Adrenal gland (tissue), 12 donors: ENCODE measurements around the gene ALCAM. TPM values are rescaled to one million over a fixed set of nuclear protein-coding genes. Genes with fewer than 3 reads are reported as not detected.
"Not testable (repeated sequence)": the region's sequence is repeated elsewhere in the genome, so short reads cannot be mapped to it uniquely, and the experiment has no call there.

Experiments used
- DNase-seq, 7 donors: peaks; one replicate each; pipeline ENCODE4 v3.0.0-alpha.2; 2019 to 2020
- H3K27ac ChIP-seq, 5 donors: fragments of 200-600 bp; sonication (generic) in 4 of 5; 1 replicate in 3 of 5; 2 replicates in 2 of 5; pipeline versions ENCODE4 v1.5.1 to v1.8.0; 2016 to 2020; ENCODE audit warnings: mild to moderate bottlenecking in 1 of 5
- H3K27me3 ChIP-seq: fragments of 200-600 bp; 2 replicates; pipeline ENCODE4 v1.8.0; 2021
- H3K36me3 ChIP-seq, 2 donors: fragments of 200-600 bp; replicated peaks in 1 of 2; 1 replicate in 1 of 2; 2 replicates in 1 of 2; pipeline versions ENCODE4 v1.5.1 to v1.8.0; 2018 to 2022
- H3K4me1 ChIP-seq, 2 donors: fragments of 200-600 bp; replicated peaks in 1 of 2; 1 replicate in 1 of 2; 2 replicates in 1 of 2; pipeline versions ENCODE4 v1.5.1 to v1.8.0; 2018 to 2021
- H3K4me3 ChIP-seq, 4 donors: fragments of 200-600 bp; sonication (generic) in 3 of 4; one replicate each; pipeline ENCODE4 v1.5.1; 2016 to 2018
- H3K9me3 ChIP-seq, 3 donors: fragments of 200-600 bp; sonication (generic) in 1 of 3; replicated peaks in 1 of 3; 1 replicate in 2 of 3; 2 replicates in 1 of 3; pipeline versions ENCODE4 v1.5.1 to v1.8.0; 2016 to 2021
- POLR2A ChIP-seq, 2 donors: fragments of 450-650 bp; IDR thresholded peaks; one replicate each; pipeline ENCODE4 v1.6.1; 2017; ENCODE audit warnings: antibody characterized with exemption in 2 of 2, mild to moderate bottlenecking in 2 of 2, moderate library complexity in 1 of 2
- WGBS, 4 donors: extraction: QIAGEN DNeasy Blood & Tissue Kit in 2 of 4; methylation state at CpG; one replicate each; pipeline versions ENCODE4 v1.1.5 to v1.1.7; 2013 to 2017; 5-methylcytosine and 5-hydroxymethylcytosine counted together
- intact Hi-C, 2 donors: fragments of 100-400 bp; cut with DNase I; formaldehyde crosslinking; loops; one replicate each; pipeline versions ENCODE4 v1.14.1 to v1.15.0; 2022 to 2023
- polyA plus RNA-seq, 3 donors: library from polyadenylated mRNA; stranded (reverse); fragments of 200-250 nt in 2 of 3; fragments of 350-450 nt in 1 of 3; fragmentation: Illumina TruSeq in 1 of 3; extraction: RNeasy Lipid Tissue Mini Kit (QIAGEN cat#74804) in 1 of 3; gene quantifications; one replicate each; pipeline ENCODE4 v1.2.3, GENCODE V29; 2013 to 2014
- total RNA-seq, 9 donors: library from RNA; depleted of rRNA in 4 of 9; stranded (reverse); fragments of >200 nt in 4 of 9; fragments of 120-200 nt in 1 of 9; fragmentation: NEBNext Ultra II Directional in 1 of 9; extraction: Animal tissue kit (Norgen Biotek cat#: 25700) in 1 of 9; gene quantifications; one replicate each; pipeline versions ENCODE4 v1.1.0 to v1.2.4, GENCODE V29; 2013 to 2023
- TF ChIP-seq, protein P1 (sequence below), 6 experiments: fragments of 450-650 bp in 4 of 6; fragments of 200-600 bp in 2 of 6; sonication (generic) in 1 of 6; IDR thresholded peaks; 1 replicate in 5 of 6; 2 replicates in 1 of 6; pipeline versions ENCODE4 v1.5.1 to v1.8.0; 2016 to 2021; ENCODE audit warnings: antibody characterized with exemption in 6 of 6, mild to moderate bottlenecking in 2 of 6, moderate library complexity in 1 of 6
- donor health status: healthy with polysubstance abuse.
- donor health status: Bipolar disorder and iron deficiency.
- donor health status: DM: yes; HTN: yes; CAD: no.
- donor health status: DM: no; HTN: no; CAD: no.
- donor health status: DM: no; HTN: no; CAD: no.
- donor health status: DM: yes; HTN: yes; CAD: no.

The ALCAM gene
- total and polyA plus RNA-seq, 12 donors = 9.1 to 64.1 (median 23.9) TPM

DNA sequence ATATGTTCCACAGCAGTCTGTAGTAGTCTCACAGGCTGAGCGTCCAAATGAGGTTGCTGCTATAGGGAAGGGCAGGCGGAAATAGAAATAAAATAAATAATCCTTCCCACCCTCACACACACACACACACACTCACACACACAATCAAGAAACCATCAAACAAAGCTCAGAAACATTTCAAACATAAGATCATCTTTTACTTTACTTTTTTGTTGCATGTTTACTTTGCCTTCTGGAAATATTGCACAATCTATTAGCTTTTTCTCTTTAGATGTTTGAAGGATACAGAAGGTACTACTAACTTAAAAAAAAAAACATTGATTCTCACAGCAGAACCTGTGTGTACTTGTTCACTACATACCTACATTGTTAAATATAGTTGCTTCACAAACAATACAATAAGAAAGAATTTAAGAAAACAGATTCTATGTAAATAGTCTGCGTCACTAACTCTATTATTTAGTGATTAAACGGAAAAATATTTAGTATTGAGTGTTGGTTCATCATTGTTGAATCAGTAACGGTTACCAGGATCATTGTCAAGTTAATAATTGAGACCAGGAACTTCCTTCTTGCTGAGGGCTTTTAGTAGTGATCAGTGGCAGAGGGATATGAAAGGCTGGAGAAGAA, 20.5 kb downstream of the ALCAM start:
- Histone ChIP-seq H3K36me3 (no peaks in the 10 kb centered on the region), H3K27ac (no peak overlapping the region), H3K4me1 (peaks cover 0 to 5% of the 10 kb centered on the region in 2 donors), H3K9me3 (peaks cover 0 to 5% (median 0%) of the 10 kb centered on the region in 3 donors), H3K4me3 (no peak overlapping the region), H3K27me3 (no peaks in the 10 kb centered on the region)
- TF ChIP-seq POLR2A (IDR thresholded peaks at IDR 0.05) = no peak
- TF ChIP-seq, protein P1, sequence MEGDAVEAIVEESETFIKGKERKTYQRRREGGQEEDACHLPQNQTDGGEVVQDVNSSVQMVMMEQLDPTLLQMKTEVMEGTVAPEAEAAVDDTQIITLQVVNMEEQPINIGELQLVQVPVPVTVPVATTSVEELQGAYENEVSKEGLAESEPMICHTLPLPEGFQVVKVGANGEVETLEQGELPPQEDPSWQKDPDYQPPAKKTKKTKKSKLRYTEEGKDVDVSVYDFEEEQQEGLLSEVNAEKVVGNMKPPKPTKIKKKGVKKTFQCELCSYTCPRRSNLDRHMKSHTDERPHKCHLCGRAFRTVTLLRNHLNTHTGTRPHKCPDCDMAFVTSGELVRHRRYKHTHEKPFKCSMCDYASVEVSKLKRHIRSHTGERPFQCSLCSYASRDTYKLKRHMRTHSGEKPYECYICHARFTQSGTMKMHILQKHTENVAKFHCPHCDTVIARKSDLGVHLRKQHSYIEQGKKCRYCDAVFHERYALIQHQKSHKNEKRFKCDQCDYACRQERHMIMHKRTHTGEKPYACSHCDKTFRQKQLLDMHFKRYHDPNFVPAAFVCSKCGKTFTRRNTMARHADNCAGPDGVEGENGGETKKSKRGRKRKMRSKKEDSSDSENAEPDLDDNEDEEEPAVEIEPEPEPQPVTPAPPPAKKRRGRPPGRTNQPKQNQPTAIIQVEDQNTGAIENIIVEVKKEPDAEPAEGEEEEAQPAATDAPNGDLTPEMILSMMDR (IDR thresholded peaks at IDR 0.05) = no peak
- DNase-seq = no peak
- WGBS, 4 donors = 88 to 91% (median 89%) methylated on average over 5 of the region's 5 CpGs
- intact Hi-C loops = no loop called here

DNA sequence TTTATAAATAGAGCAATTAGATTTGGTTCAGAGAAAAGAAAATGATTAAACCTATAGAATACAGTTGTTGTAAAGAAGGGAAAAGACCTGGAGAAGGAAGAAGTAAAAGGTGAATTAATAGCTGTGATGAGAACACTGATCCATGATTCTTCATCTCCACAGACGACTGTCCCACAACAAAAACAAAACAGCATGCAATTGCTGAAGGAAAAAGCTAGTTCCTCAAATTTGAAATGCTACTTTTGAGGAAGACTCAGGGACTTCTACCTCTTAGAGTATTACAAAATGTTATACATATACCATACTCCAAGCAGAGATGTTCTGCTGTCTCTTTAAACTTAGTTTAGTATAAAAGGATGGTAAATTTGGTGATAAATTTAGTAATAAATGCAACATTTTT, 21.5 kb downstream of the ALCAM start:
- H3K9me3 ChIP-seq = peaks cover 0 to 11% (median 0%) of the 10 kb centered on the region in 3 donors
- H3K27me3 ChIP-seq = no peaks in the 10 kb centered on the region
- TF ChIP-seq, protein P1 (IDR thresholded peaks at IDR 0.05) = no peak
- TF ChIP-seq POLR2A (IDR thresholded peaks at IDR 0.05) = no peak
- peaks cover 0 to 5% of the 10 kb centered on the region in 2 donors for H3K4me1 ChIP-seq
- WGBS, 4 donors = 39 to 63% (median 49%) methylated on average over 1 of the region's 1 CpG
- H3K4me3 ChIP-seq = no peak overlapping the region
- H3K36me3 ChIP-seq = no peaks in the 10 kb centered on the region
- H3K27ac ChIP-seq = no peak overlapping the region
- intact Hi-C loops = no loop called here
- no peak for DNase-seq

DNA sequence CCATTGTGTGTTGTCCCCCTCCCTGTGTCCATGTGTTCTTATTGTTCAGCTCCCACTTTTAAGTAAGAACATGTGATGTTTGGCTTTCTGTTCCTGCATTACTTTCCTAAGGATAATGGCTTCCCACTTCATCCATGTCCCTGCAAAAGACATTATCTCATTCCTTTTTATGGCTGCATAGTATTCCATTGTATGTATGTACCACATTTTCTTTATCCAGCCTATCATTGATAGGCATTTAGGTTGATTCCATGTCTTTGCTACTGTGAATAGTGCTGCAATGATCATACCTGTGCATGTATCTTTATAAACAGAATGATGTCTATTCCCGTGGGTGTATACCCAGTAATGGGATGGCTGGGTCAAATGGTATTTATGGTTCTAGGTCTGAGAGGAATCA, 23.1 kb downstream of the ALCAM start:
- H3K27me3 ChIP-seq, H3K4me3 ChIP-seq, H3K9me3 ChIP-seq, H3K4me1 ChIP-seq, DNase-seq, H3K36me3 ChIP-seq, H3K27ac ChIP-seq, intact Hi-C loops: not testable (repeated sequence)
- 89 to 100% (median 94%) methylated on average over 1 of the region's 1 CpG for WGBS, 4 donors

DNA sequence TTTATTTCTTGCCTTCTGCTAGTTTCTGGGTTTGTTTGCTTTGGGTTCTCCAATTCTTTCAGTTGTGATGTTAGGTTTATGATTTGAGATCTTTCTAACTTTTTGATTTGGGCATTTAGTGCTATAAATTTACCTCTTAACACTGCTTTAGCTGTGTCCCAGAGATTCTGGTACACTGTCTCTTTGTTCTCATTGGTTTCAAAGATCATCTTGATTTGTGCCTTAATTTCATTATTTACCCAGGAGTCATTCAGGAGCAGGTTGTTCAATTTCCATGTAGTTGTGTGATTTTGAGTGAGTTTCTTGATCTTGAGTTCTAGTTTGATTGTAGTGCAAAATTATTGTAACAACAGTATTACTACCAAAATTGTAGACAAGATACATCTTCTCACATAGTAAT, 25.9 kb downstream of the ALCAM start:
- H3K4me3 ChIP-seq, intact Hi-C loops, H3K27ac ChIP-seq, H3K9me3 ChIP-seq, H3K27me3 ChIP-seq, H3K36me3 ChIP-seq, DNase-seq, H3K4me1 ChIP-seq: not testable (repeated sequence)

DNA sequence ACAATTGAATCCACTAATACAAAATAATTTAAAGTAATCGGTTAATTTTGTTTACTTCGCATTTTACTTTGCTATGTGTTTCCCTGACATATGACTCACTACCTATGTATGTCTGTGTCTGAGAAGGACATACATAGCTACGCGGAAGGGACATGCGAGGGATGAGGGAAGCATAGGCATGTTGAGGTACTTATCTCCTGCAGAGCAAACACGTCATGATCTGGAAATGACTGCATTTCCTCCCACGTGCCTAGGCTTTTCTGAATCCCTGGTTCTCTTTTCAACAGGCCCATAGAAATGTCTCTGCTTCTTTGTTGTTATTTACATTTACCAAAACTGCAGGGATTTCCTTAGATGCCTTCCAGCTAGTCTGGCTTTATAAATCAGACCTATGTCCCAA, 27.5 kb downstream of the ALCAM start:
- no peak for DNase-seq
- intact Hi-C loops = no loop called here
- H3K4me1 ChIP-seq = no peaks in the 10 kb centered on the region
- H3K36me3 ChIP-seq = no peaks in the 10 kb centered on the region
- H3K9me3 ChIP-seq = peaks cover 0 to 5% (median 0%) of the 10 kb centered on the region in 3 donors
- TF ChIP-seq POLR2A (IDR thresholded peaks at IDR 0.05) = no peak
- TF ChIP-seq, protein P1 (IDR thresholded peaks at IDR 0.05) = no peak
- H3K4me3 ChIP-seq = no peak overlapping the region
- no peaks in the 10 kb centered on the region for H3K27me3 ChIP-seq
- H3K27ac ChIP-seq = no peak overlapping the region
- WGBS, 4 donors = 92 to 96% (median 94%) methylated on average over 7 of the region's 7 CpGs
